H1 (cell line): Measurements from ENCODE around the gene SLC9A3. TPM values are rescaled to one million over a fixed set of nuclear protein-coding genes. Genes with fewer than 3 reads are reported as not detected.

ENCODE experiments used
- CTCF ChIA-PET: fragments of 300-600 bp; sonication (Branson Sonifier 250); formaldehyde crosslinking; loops from one replicate; lab custom pipeline; 2021; ENCODE audit not compliant: partially characterized antibody; lab: Charles Lee
- POLR2A ChIA-PET: fragments of 300-600 bp; sonication (Branson Sonifier 250); formaldehyde crosslinking; loops from one replicate; lab custom pipeline; 2021; ENCODE audit warnings: inconsistent platforms; ENCODE audit not compliant: partially characterized antibody; lab: Charles Lee
- DNase-seq, 2 experiments: peaks; one replicate each; pipeline versions ENCODE4 v3.0.0 to v3.0.0-alpha.2; 2010 to 2022; ENCODE audit warnings: low spot score in 2 of 2, low read depth in 1 of 2, mixed read lengths in 1 of 2
- FAIRE-seq: peaks from 2 replicates; lab custom pipeline; 2011; peaks lifted over from hg19 to GRCh38; lab: Jason Lieb, UNC
- H2AFZ ChIP-seq: 2 replicates; pipeline ENCODE4 v1.8.1; 2012; ENCODE audit warnings: low read length, inconsistent platforms
- H2AK5ac ChIP-seq: 2 replicates; pipeline ENCODE4 v1.6.1; 2013; ENCODE audit warnings: low read depth, low read length
- H2BK120ac ChIP-seq: replicated peaks from 2 replicates; pipeline ENCODE3; 2013; ENCODE audit warnings: low read depth, low read length, inconsistent platforms
- H2BK12ac ChIP-seq: 2 replicates; pipeline ENCODE4 v1.6.1; 2013; ENCODE audit warnings: low read depth, low read length
- H2BK15ac ChIP-seq: 2 replicates; pipeline ENCODE4 v1.6.1; 2013; ENCODE audit warnings: low read length
- H2BK20ac ChIP-seq: 2 replicates; pipeline ENCODE4 v1.6.1; 2013; ENCODE audit warnings: low read length
- H2BK5ac ChIP-seq: 2 replicates; pipeline ENCODE4 v1.6.1; 2013; ENCODE audit warnings: low read depth, low read length
- H3K14ac ChIP-seq: 2 replicates; pipeline ENCODE4 v1.6.1; 2013; ENCODE audit warnings: inconsistent platforms; ENCODE audit not compliant: insufficient read length
- H3K18ac ChIP-seq: 2 replicates; pipeline ENCODE4 v1.6.1; 2013; ENCODE audit warnings: low read length; ENCODE audit errors: extremely low read depth
- H3K23ac ChIP-seq: 2 replicates; pipeline ENCODE4 v1.6.1; 2013; ENCODE audit warnings: inconsistent platforms; ENCODE audit not compliant: insufficient read length
- H3K23me2 ChIP-seq: 2 replicates; pipeline ENCODE4 v1.6.1; 2013; ENCODE audit warnings: low read depth, low read length
- H3K27ac ChIP-seq: 2 replicates; pipeline ENCODE4 v1.6.1; 2011; ENCODE audit warnings: low read depth, low read length, inconsistent platforms
- H3K27me3 ChIP-seq, 4 experiments: replicated peaks in 1 of 4; 1 replicate in 1 of 4; 2 replicates in 3 of 4; pipeline versions ENCODE4 v1.6.1 to v1.8.1; 2011 to 2013; ENCODE audit warnings: low read length in 3 of 4, mild to moderate bottlenecking in 3 of 4, inconsistent platforms in 2 of 4, mixed read lengths in 2 of 4, moderate library complexity in 1 of 4; ENCODE audit not compliant: control insufficient read depth in 3 of 4, insufficient read depth in 3 of 4; ENCODE audit errors: extremely low read depth in 1 of 4
- H3K36me3 ChIP-seq, 4 experiments: 2 replicates each; pipeline versions ENCODE4 v1.6.1 to v1.8.1; 2011 to 2013; ENCODE audit warnings: mild to moderate bottlenecking in 4 of 4, low read length in 3 of 4, moderate library complexity in 2 of 4, control low read depth in 1 of 4, inconsistent platforms in 1 of 4; ENCODE audit not compliant: insufficient read depth in 4 of 4, control insufficient read depth in 2 of 4
- H3K4ac ChIP-seq: replicated peaks from 2 replicates; pipeline ENCODE3; 2013; ENCODE audit warnings: low read length, low read depth, mixed read lengths, inconsistent platforms; ENCODE audit not compliant: insufficient read length
- H3K4me1 ChIP-seq, 4 experiments: replicated peaks in 1 of 4; 1 replicate in 1 of 4; 2 replicates in 3 of 4; pipeline versions ENCODE4 v1.6.1 to v1.8.1; 2011 to 2013; ENCODE audit warnings: low read length in 3 of 4, inconsistent platforms in 2 of 4, mixed read lengths in 1 of 4; ENCODE audit not compliant: insufficient read depth in 4 of 4, control insufficient read depth in 3 of 4
- H3K4me2 ChIP-seq, 2 experiments: 2 replicates each; pipeline versions ENCODE4 v1.6.1 to v1.8.1; 2011 to 2013; ENCODE audit warnings: low read depth in 2 of 2, low read length in 2 of 2, control low read depth in 1 of 2, inconsistent platforms in 1 of 2, mild to moderate bottlenecking in 1 of 2; ENCODE audit not compliant: insufficient read depth in 1 of 2
- H3K4me3 ChIP-seq, 4 experiments: fragments of 200-600, 300-600 bp in 1 of 4; sonication (generic), shearing (Covaris generic), sonication (Bioruptor Twin) in 1 of 4; 2 replicates each; pipeline versions ENCODE4 v1.5.1 to v1.8.1; 2011 to 2016; ENCODE audit warnings: low read length in 4 of 4, low read depth in 3 of 4, control low read depth in 2 of 4, inconsistent platforms in 2 of 4, mild to moderate bottlenecking in 2 of 4, mixed read lengths in 1 of 4, moderate library complexity in 1 of 4; ENCODE audit not compliant: insufficient read depth in 2 of 4; ENCODE audit errors: extremely low read depth in 1 of 4
- H3K56ac ChIP-seq: replicated peaks from 2 replicates; pipeline ENCODE3; 2013; ENCODE audit warnings: low read depth, mild to moderate bottlenecking, mixed read lengths, low read length, inconsistent platforms; ENCODE audit not compliant: insufficient read length
- H3K79me1 ChIP-seq: 2 replicates; pipeline ENCODE4 v1.6.1; 2013; ENCODE audit warnings: low read depth, low read length, control low read depth
- H3K79me2 ChIP-seq, 2 experiments: 2 replicates each; pipeline versions ENCODE4 v1.6.1 to v1.8.1; 2012 to 2013; ENCODE audit warnings: low read length in 2 of 2, mild to moderate bottlenecking in 2 of 2, inconsistent platforms in 1 of 2; ENCODE audit not compliant: insufficient read depth in 2 of 2, control insufficient read depth in 1 of 2
- H3K9ac ChIP-seq, 4 experiments: replicated peaks in 1 of 4; 1 replicate in 1 of 4; 2 replicates in 3 of 4; pipeline versions ENCODE4 v1.6.1 to v1.8.1; 2011 to 2013; ENCODE audit warnings: low read depth in 3 of 4, low read length in 3 of 4, control low read depth in 2 of 4, mild to moderate bottlenecking in 2 of 4, moderate library complexity in 2 of 4, inconsistent platforms in 1 of 4; ENCODE audit errors: extremely low read depth in 1 of 4
- H3K9me3 ChIP-seq, 2 experiments: 2 replicates each; pipeline versions ENCODE4 v1.6.1 to v1.8.1; 2012 to 2013; ENCODE audit warnings: mild to moderate bottlenecking in 2 of 2, moderate library complexity in 2 of 2, control low read depth in 1 of 2, inconsistent platforms in 1 of 2, low read depth in 1 of 2, low read length in 1 of 2, mixed read lengths in 1 of 2; ENCODE audit not compliant: insufficient read depth in 2 of 2
- H4K20me1 ChIP-seq, 2 experiments: replicated peaks in 1 of 2; 2 replicates each; pipeline versions ENCODE3 to v1.8.1; 2011 to 2013; ENCODE audit warnings: inconsistent platforms in 2 of 2, low read length in 2 of 2, mild to moderate bottlenecking in 1 of 2; ENCODE audit not compliant: insufficient read depth in 2 of 2, control insufficient read depth in 1 of 2
- H4K5ac ChIP-seq: 2 replicates; pipeline ENCODE4 v1.6.1; 2013; ENCODE audit warnings: low read length, low read depth, mixed read lengths, inconsistent platforms; ENCODE audit not compliant: insufficient read length
- H4K8ac ChIP-seq: 2 replicates; pipeline ENCODE4 v1.8.0; 2013; ENCODE audit warnings: mild to moderate bottlenecking, moderate library complexity, low read length, inconsistent platforms; ENCODE audit not compliant: insufficient read depth; ENCODE audit errors: extremely low read depth
- H4K91ac ChIP-seq: replicated peaks from 2 replicates; pipeline ENCODE3; 2013; ENCODE audit warnings: low read length, mixed read lengths, inconsistent platforms; ENCODE audit not compliant: insufficient read length
- ASH2L ChIP-seq: fragments of 200-600, 300-600 bp; sonication (generic); IDR thresholded peaks from one replicate; pipeline ENCODE4 v1.7.1; 2017; ENCODE audit warnings: low read length
- ATF2 ChIP-seq: IDR thresholded peaks from 2 replicates; pipeline ENCODE4 v1.6.1; 2012; ENCODE audit warnings: low read length, inconsistent platforms
- GABPA ChIP-seq: IDR thresholded peaks from 2 replicates; pipeline ENCODE4 v1.6.1; 2011; ENCODE audit warnings: mild to moderate bottlenecking, low read length, moderate library complexity, borderline replicate concordance; ENCODE audit not compliant: insufficient read depth
- GTF2F1 ChIP-seq: IDR thresholded peaks from 2 replicates; pipeline ENCODE4 v1.6.1; 2012; ENCODE audit warnings: low read depth, low read length, improper control_type of control experiment, borderline replicate concordance
- KDM1A ChIP-seq: fragments of 200-600, 300-600 bp; sonication (generic); IDR thresholded peaks from 2 replicates; pipeline ENCODE4 v1.7.1; 2016; ENCODE audit warnings: mild to moderate bottlenecking, low read length, borderline replicate concordance
- MAFK ChIP-seq: IDR thresholded peaks from 2 replicates; pipeline ENCODE4 v1.6.1; 2012; ENCODE audit warnings: low read depth, mild to moderate bottlenecking, improper control_type of control experiment, low read length
- POU5F1 ChIP-seq: IDR thresholded peaks from 2 replicates; pipeline ENCODE4 v1.6.1; 2011; ENCODE audit warnings: low read depth, mild to moderate bottlenecking, low read length, moderate library complexity
- RBBP5 ChIP-seq: IDR thresholded peaks from 2 replicates; pipeline ENCODE4 v1.7.1; 2012; ENCODE audit warnings: low read depth, mild to moderate bottlenecking, inconsistent platforms, low read length, moderate library complexity, borderline replicate concordance
- RNF2 ChIP-seq: fragments of 200-900, 300-1000 bp; sonication (generic); IDR thresholded peaks from 2 replicates; pipeline ENCODE4 v1.7.1; 2016; ENCODE audit warnings: borderline replicate concordance, low read depth, mild to moderate bottlenecking, antibody characterized with exemption, low read length; ENCODE audit not compliant: poor library complexity, severe bottlenecking; ENCODE audit errors: missing control alignments
- TAF1 ChIP-seq: IDR thresholded peaks from 2 replicates; pipeline ENCODE4 v1.6.1; 2011; ENCODE audit warnings: mild to moderate bottlenecking, low read depth, low read length
- TCF12 ChIP-seq: IDR thresholded peaks from 2 replicates; pipeline ENCODE4 v1.6.1; 2011; ENCODE audit warnings: low read depth, mild to moderate bottlenecking, low read length
- WGBS, 2 experiments: shearing (Covaris generic) in 1 of 2; methylation state at CpG; one replicate each; pipeline versions ENCODE4 v1.1.6 to v1.1.7; 2013 to 2015; ENCODE audit warnings: low lambda C conversion rate in 2 of 2, mixed read lengths in 2 of 2, inconsistent platforms in 1 of 2, low coverage in 1 of 2, missing lambda C conversion rate in 1 of 2; ENCODE audit not compliant: insufficient replicate concordance in 2 of 2, insufficient coverage in 1 of 2, insufficient read length in 1 of 2; ENCODE audit errors: extremely low coverage in 1 of 2, missing lambda C conversion rate in 1 of 2; 5-methylcytosine and 5-hydroxymethylcytosine counted together
- polyA plus RNA-seq, 7 experiments: library from polyadenylated mRNA; depleted of rRNA in 3 of 7; stranded (reverse) in 5 of 7; unstranded in 2 of 7; fragments of >200 nt in 5 of 7; fragments of 200-250 nt in 2 of 7; gene quantifications; 1 replicate in 5 of 7; 2 replicates in 1 of 7; 4 replicates in 1 of 7; pipeline versions ENCODE4 v1.2.1 to v1.2.3, GENCODE V29; 2011 to 2013; ENCODE audit warnings: missing spikeins in 2 of 7, mixed read lengths in 2 of 7
- total RNA-seq: library from RNA; stranded (reverse); fragmentation: NEBNext Ultra II Directional; extraction: Animal tissue kit (Norgen Biotek cat#: 25700); gene quantifications from 2 replicates; pipeline ENCODE4 v1.2.1, GENCODE V29; 2021

The SLC9A3 gene
- total and polyA plus RNA-seq, 2 of the 8 experiments (the other 6 are each of a cell fraction or from before 2014, with no cell fraction given): 0.95 to 1.0 TPM

GRCh38 chr5:545641-546375 lies 21.6 kb upstream of the SLC9A3 start:
- H4K20me1 ChIP-seq: no peaks in the 10 kb centered on the region
- H4K5ac ChIP-seq: no peak overlapping the region
- H4K8ac ChIP-seq: no peak overlapping the region
- no peaks in the 10 kb centered on the region for H3K36me3 ChIP-seq
- no peaks in the 10 kb centered on the region for H3K79me2 ChIP-seq
- no peak overlapping the region for H3K18ac ChIP-seq
- no peak for DNase-seq
- H4K91ac ChIP-seq: no peak overlapping the region
- no peak overlapping the region for H2BK15ac ChIP-seq
- H3K4me3 ChIP-seq: no peak overlapping the region
- H3K27me3 ChIP-seq: peaks cover 0 to 4% (median 0%) of the 10 kb centered on the region in 4 experiments; a peak in 2 of 7 replicates
- no peaks in the 10 kb centered on the region for H3K4me1 ChIP-seq
- no peak overlapping the region for H3K9ac ChIP-seq
- H2AFZ ChIP-seq: no peak overlapping the region
- no peak overlapping the region for H3K27ac ChIP-seq
- no peak for FAIRE-seq
- H3K23ac ChIP-seq: no peak overlapping the region
- no peak overlapping the region for H3K4ac ChIP-seq
- no peaks in the 10 kb centered on the region for H3K79me1 ChIP-seq
- no peak overlapping the region for H3K14ac ChIP-seq
- POLR2A ChIA-PET: no interaction called here
- CTCF ChIA-PET: interaction anchor here (1.5 kb wide), 1 partner anchor 99 kb away, joined by 4 read pairs; no protein-coding TSS in a partner anchor
- no peaks in the 10 kb centered on the region for H3K9me3 ChIP-seq
- H3K56ac ChIP-seq: no peak overlapping the region
- no peak overlapping the region for H3K4me2 ChIP-seq
- H2BK20ac ChIP-seq: no peak overlapping the region
- no peak overlapping the region for H2BK12ac ChIP-seq
- H2BK5ac ChIP-seq: no peak overlapping the region
- no peaks in the 10 kb centered on the region; the same call in 1 of the 2 replicates for H3K23me2 ChIP-seq
- H2BK120ac ChIP-seq: no peak overlapping the region
- no peak overlapping the region for H2AK5ac ChIP-seq
- WGBS, 2 experiments: 90% methylated on average over 10 of the region's 12 CpGs; no CpG with 5 or more reads in 1 of the 2 experiments
- TF ChIP-seq ATF2 (no peak), GTF2F1 (no peak), RNF2 (no peak), TAF1 (no peak), KDM1A (no peak), ASH2L (no peak), POU5F1 (no peak), RBBP5 (no peak), GABPA (no peak), MAFK (no peak), TCF12 (no peak)
